Endometrium (tissue), 2 donors: ENCODE measurements around the gene OR2F1.
"Not testable (repeated sequence)": the region's sequence is repeated elsewhere in the genome, so short reads cannot be mapped to it uniquely, and the experiment has no call there.

Source experiments
- FAIRE-seq: peaks from 2 replicates; lab custom pipeline; 2012; peaks lifted over from hg19 to GRCh38; lab: Jason Lieb, UNC
- donor health status: control.
- donor health status: control.

Gene OR2F1

DNA sequence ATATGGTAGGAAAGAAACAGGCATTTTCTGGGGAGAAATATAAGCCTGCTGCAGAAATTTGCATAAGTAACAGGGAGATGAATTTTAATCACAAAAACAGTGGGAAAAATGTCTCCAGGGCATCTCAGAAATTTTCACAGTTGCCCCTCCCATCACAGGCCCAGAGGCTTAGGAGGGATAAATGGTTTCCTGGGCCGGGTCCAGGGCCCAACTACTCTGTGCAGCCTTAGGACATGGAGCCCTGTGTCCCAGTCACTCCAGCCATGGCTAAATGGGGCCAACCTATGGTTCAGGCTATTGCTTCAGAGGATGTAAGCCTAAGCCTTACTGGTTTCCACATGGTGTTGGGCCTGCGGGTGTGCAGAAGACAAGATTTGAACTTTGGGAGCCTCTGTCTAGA lies 54.7 kb downstream of the OR2F1 start:
- FAIRE-seq: no peak

DNA sequence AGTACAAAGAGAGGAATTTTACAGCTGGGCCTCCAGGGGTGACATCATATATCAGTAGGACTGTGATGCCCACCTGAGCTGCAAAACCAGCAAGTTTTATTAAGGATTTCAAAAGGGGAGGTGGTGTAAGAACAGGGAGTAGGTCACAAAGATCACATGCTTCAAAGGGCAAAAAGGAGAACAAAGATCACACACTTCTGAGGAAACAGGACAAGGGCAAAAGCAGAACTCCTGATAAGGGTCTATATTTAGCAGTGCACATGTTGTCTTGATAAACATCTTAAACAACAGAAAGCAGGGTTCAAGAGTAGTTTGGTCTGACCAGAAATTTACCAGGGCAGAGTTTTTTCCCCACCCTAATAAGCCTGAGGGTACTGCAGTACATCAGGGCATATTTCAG lies 55.4 kb downstream of the OR2F1 start:
- not testable (repeated sequence) for FAIRE-seq

DNA sequence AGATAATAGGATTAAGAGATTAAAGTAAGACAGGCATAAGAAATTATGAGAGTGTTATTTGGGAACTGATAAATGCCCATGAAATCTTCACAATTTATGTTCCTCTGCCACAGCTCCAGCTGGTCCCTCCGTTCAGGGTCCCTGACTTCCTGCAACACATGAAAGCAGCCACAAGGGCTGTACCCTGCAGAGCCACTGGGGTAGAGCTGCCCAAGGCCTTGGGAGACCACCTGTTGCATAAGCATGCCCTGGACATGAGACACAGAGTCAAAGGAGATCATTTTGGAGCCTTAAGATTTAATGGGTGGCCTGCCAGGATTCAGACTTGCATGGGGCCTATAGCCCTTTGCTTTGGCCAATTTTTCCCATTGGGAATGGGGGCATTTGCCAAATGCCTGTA lies 56.2 kb downstream of the OR2F1 start:
- FAIRE-seq: not testable (repeated sequence)

DNA sequence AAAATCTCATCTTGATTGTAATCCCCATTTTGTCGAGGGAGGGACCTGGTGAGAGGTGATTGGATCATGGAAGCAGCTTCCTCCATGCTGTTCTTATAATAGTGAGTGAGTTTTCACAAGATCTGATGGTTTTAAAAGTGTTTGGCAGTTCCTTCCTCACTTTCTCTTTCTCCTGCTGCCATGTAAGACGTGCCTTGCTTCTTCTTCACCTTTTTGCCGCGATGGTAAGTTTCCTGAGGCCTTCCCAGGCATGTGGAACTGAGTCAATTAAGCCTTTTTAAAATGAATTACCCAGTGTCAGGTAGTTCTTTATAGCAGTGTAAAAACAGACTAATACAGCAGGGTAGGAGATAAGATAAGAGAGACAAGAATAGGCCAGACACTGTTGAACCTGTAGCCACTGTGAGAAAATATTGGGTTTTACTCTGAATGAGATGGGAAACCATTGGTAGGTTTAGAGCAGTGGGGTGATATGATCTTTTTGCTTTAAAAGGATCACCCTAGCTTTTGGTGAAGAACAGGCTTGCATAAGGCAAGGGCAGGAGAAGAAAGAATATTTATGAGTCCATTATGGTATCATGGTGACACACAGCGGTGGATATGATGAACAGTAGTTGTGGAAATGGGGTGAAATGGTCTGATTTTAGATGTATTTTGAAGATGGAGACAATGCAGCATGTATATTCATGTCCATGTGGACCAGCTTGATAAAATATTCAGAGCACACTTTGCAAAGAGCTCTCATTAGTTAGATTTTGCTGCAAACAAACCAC lies 57.0 kb downstream of the OR2F1 start:
- no peak for FAIRE-seq
